Smooth muscle cell (in vitro differentiated cells): Measurements from ENCODE around the gene TFEB. TPM values are rescaled to one million over a fixed set of nuclear protein-coding genes. Genes with fewer than 3 reads are reported as not detected.

Experiments used
- DNase-seq: peaks from one replicate; lab custom pipeline; 2025; ENCODE audit not compliant: unreplicated experiment; lab: John Stamatoyannopoulos, UW
- H2AFZ ChIP-seq: fragments of 200-600 bp; sonication (generic); 2 replicates; pipeline ENCODE4 v1.6.0; 2016; ENCODE audit warnings: antibody characterized with exemption, low read depth, mild to moderate bottlenecking
- H3F3A ChIP-seq: fragments of 200-600 bp; sonication (generic); 2 replicates; pipeline ENCODE4 v1.6.0; 2017; ENCODE audit warnings: antibody characterized with exemption, low read depth
- H3K27ac ChIP-seq: fragments of 200-600 bp; sonication (generic); 2 replicates; pipeline ENCODE4 v1.5.1; 2016; ENCODE audit warnings: low read depth, mild to moderate bottlenecking
- H3K27me3 ChIP-seq: fragments of 200-600 bp; sonication (generic); 2 replicates; pipeline ENCODE4 v1.6.1; 2016; ENCODE audit warnings: low read depth, mild to moderate bottlenecking
- H3K36me3 ChIP-seq: fragments of 200-600 bp; sonication (generic); 2 replicates; pipeline ENCODE4 v1.5.1; 2016; ENCODE audit warnings: low read depth
- H3K4me1 ChIP-seq: fragments of 200-600 bp; sonication (generic); 2 replicates; pipeline ENCODE4 v1.5.1; 2016; ENCODE audit warnings: low read depth
- H3K4me2 ChIP-seq: fragments of 200-600 bp; sonication (generic); 2 replicates; pipeline ENCODE4 v1.6.0; 2016; ENCODE audit warnings: mild to moderate bottlenecking
- H3K4me3 ChIP-seq: fragments of 200-600 bp; sonication (generic); 2 replicates; pipeline ENCODE4 v1.5.1; 2016; ENCODE audit warnings: mild to moderate bottlenecking
- H3K79me2 ChIP-seq: fragments of 200-600 bp; sonication (generic); 2 replicates; pipeline ENCODE4 v1.6.0; 2016; ENCODE audit warnings: low read depth, mild to moderate bottlenecking
- H3K9ac ChIP-seq: fragments of 200-600 bp; sonication (generic); 2 replicates; pipeline ENCODE4 v1.6.0; 2016; ENCODE audit warnings: low read depth
- H3K9me3 ChIP-seq: fragments of 200-600 bp; sonication (generic); replicated peaks from 2 replicates; pipeline ENCODE4 v1.5.1; 2016; ENCODE audit warnings: low read depth
- H4K20me1 ChIP-seq: fragments of 200-600 bp; sonication (generic); 2 replicates; pipeline ENCODE4 v1.6.0; 2016; ENCODE audit warnings: low read depth
- WGBS: methylation state at CpG from one replicate; pipeline ENCODE4 v1.1.7; 2016; ENCODE audit warnings: low lambda C conversion rate; 5-methylcytosine and 5-hydroxymethylcytosine counted together
- polyA plus RNA-seq: library from polyadenylated mRNA; unstranded; fragments of >200 nt; fragmentation: Nextera tagmentation; extraction: Ambion mirVana; gene quantifications from 2 replicates; pipeline ENCODE4 v1.2.1, GENCODE V29; 2016
- total RNA-seq: library from RNA; depleted of rRNA; stranded (reverse); fragments of >200 nt; gene quantifications from 2 replicates; pipeline ENCODE4 v1.2.3, GENCODE V29; 2014
- TF ChIP-seq, protein P1 (sequence below): fragments of 200-600 bp; sonication (generic); IDR thresholded peaks from 2 replicates; pipeline ENCODE4 v1.5.1; 2017; ENCODE audit warnings: borderline replicate concordance, mild to moderate bottlenecking, antibody characterized with exemption; ENCODE audit not compliant: insufficient read depth, poor library complexity, severe bottlenecking

TFEB gene
- total and polyA plus RNA-seq, 2 experiments from 2014 or later = 15.3 to 15.7 TPM

- H3K4me2 ChIP-seq = peak overlapping the region; percentile 63
- H2AFZ ChIP-seq = no peak overlapping the region
- H3K27me3 ChIP-seq = no peaks in the 10 kb centered on the region
- DNase-seq = no peak
- H3K9me3 ChIP-seq = no peaks in the 10 kb centered on the region
- H3K9ac ChIP-seq = no peak overlapping the region
- 30% methylated on average over 3 of the region's 4 CpGs for WGBS
- H3K36me3 ChIP-seq = no peaks in the 10 kb centered on the region
- peaks cover 54% of the 10 kb centered on the region for H3K4me1 ChIP-seq
- H3K79me2 ChIP-seq = peaks cover 38% of the 10 kb centered on the region
- peak overlapping the region; percentile 24 for H3K27ac ChIP-seq
- TF ChIP-seq, protein P1, sequence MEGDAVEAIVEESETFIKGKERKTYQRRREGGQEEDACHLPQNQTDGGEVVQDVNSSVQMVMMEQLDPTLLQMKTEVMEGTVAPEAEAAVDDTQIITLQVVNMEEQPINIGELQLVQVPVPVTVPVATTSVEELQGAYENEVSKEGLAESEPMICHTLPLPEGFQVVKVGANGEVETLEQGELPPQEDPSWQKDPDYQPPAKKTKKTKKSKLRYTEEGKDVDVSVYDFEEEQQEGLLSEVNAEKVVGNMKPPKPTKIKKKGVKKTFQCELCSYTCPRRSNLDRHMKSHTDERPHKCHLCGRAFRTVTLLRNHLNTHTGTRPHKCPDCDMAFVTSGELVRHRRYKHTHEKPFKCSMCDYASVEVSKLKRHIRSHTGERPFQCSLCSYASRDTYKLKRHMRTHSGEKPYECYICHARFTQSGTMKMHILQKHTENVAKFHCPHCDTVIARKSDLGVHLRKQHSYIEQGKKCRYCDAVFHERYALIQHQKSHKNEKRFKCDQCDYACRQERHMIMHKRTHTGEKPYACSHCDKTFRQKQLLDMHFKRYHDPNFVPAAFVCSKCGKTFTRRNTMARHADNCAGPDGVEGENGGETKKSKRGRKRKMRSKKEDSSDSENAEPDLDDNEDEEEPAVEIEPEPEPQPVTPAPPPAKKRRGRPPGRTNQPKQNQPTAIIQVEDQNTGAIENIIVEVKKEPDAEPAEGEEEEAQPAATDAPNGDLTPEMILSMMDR = no peak
- peaks cover 37% of the 10 kb centered on the region for H3F3A ChIP-seq
- no peak overlapping the region for H3K4me3 ChIP-seq
- peaks cover 100% of the 10 kb centered on the region for H4K20me1 ChIP-seq
Measured at GRCh38 chr6:41644297-41644879, 91.0 kb downstream of the TFEB start.

GRCh38 chr6:41643899-41644269, 91.5 kb downstream of the TFEB start:
- Histone ChIP-seq H3K27me3 (no peaks in the 10 kb centered on the region), H3K9ac (no peak overlapping the region), H3K79me2 (peaks cover 43% of the 10 kb centered on the region), H3K36me3 (no peaks in the 10 kb centered on the region), H3F3A (peaks cover 37% of the 10 kb centered on the region), H3K4me1 (peaks cover 54% of the 10 kb centered on the region), H3K4me3 (no peak overlapping the region), H4K20me1 (peaks cover 98% of the 10 kb centered on the region), H3K4me2 (peak overlapping the region; percentile 63), H3K9me3 (no peaks in the 10 kb centered on the region), H3K27ac (peak overlapping the region; percentile 16), H2AFZ (no peak overlapping the region)
- WGBS = 85% methylated on average over 4 of the region's 4 CpGs
- DNase-seq = no peak
- TF ChIP-seq, protein P1 = no peak

GRCh38 chr6:41642960-41643898, 92.2 kb downstream of the TFEB start:
- 70% methylated on average over 10 of the region's 10 CpGs for WGBS
- no peaks in the 10 kb centered on the region for H3K9me3 ChIP-seq
- H3F3A ChIP-seq = peaks cover 37% of the 10 kb centered on the region
- no peak overlapping the region for H3K4me3 ChIP-seq
- H3K9ac ChIP-seq = no peak overlapping the region
- H3K27ac ChIP-seq = peak overlapping the region; percentile 31
- H3K79me2 ChIP-seq = peaks cover 47% of the 10 kb centered on the region
- peaks cover 54% of the 10 kb centered on the region for H3K4me1 ChIP-seq
- TF ChIP-seq, protein P1 = no peak
- H3K4me2 ChIP-seq = peak overlapping the region; percentile 63
- peaks cover 92% of the 10 kb centered on the region for H4K20me1 ChIP-seq
- no peaks in the 10 kb centered on the region for H3K36me3 ChIP-seq
- no peaks in the 10 kb centered on the region for H3K27me3 ChIP-seq
- no peak overlapping the region for H2AFZ ChIP-seq
- DNase-seq = no peak
